Measurements from ENCODE around the gene APEX2.

APEX2 gene

GRCh38 chrX:54999717-55000598, at the start of gene APEX2:
Gene APEX2 (plus strand): TSS chrX:55000363. CDS start chrX:55000423, 60 bp downstream.
- H3K4me3 ChIP-seq (ENCODE audit: severe bottlenecking), result peak within 1 kb of the TSS; percentile 47
- H3K27ac ChIP-seq (ENCODE audit: poor library complexity, severe bottlenecking), result peak within 1 kb of the TSS; percentile 78
- ATAC-seq (ENCODE audit: low read depth), result peak; percentile 95
- peaks cover 30% of the 10 kb centered on the region for H3K36me3 ChIP-seq (ENCODE audit: low read depth)
- DNase-seq (ENCODE audit: low spot score), result peak; percentile 88
- H3K27me3 ChIP-seq (ENCODE audit: insufficient read depth, poor library complexity, severe bottlenecking), result no peaks in the 10 kb centered on the region
- no peak for TF ChIP-seq CTCF (IDR thresholded peaks at IDR 0.05; ENCODE audit: poor library complexity, severe bottlenecking)
- no peaks in the 10 kb centered on the region for H3K9me3 ChIP-seq (ENCODE audit: severe bottlenecking)
- H3K4me1 ChIP-seq (ENCODE audit: insufficient read depth, poor library complexity, severe bottlenecking), result peaks cover 5% of the 10 kb centered on the region

- Histone ChIP-seq H3K36me3 (ENCODE audit: low read depth) (no peaks in the 10 kb centered on the region), H3K27me3 (ENCODE audit: insufficient read depth, poor library complexity, severe bottlenecking) (no peaks in the 10 kb centered on the region), H3K9me3 (ENCODE audit: severe bottlenecking) (no peaks in the 10 kb centered on the region), H3K4me1 (ENCODE audit: insufficient read depth, poor library complexity, severe bottlenecking) (no peaks in the 10 kb centered on the region), H3K27ac (ENCODE audit: poor library complexity, severe bottlenecking) (no peak overlapping the region), H3K4me3 (ENCODE audit: severe bottlenecking) (no peak overlapping the region)
- ATAC-seq (ENCODE audit: low read depth) (no peak), DNase-seq (ENCODE audit: low spot score) (no peak)
- TF ChIP-seq CTCF (IDR thresholded peaks at IDR 0.05; ENCODE audit: poor library complexity, severe bottlenecking), result no peak
These were observed 49.3 kb upstream of the APEX2 start for GRCh38 chrX:54950730-54951375.

- no peak for DNase-seq (ENCODE audit: low spot score)
- Histone ChIP-seq H3K4me1 (ENCODE audit: insufficient read depth, poor library complexity, severe bottlenecking) (no peaks in the 10 kb centered on the region), H3K27me3 (ENCODE audit: insufficient read depth, poor library complexity, severe bottlenecking) (no peaks in the 10 kb centered on the region), H3K27ac (ENCODE audit: poor library complexity, severe bottlenecking) (no peak overlapping the region), H3K4me3 (ENCODE audit: severe bottlenecking) (no peak overlapping the region), H3K36me3 (ENCODE audit: low read depth) (no peaks in the 10 kb centered on the region), H3K9me3 (ENCODE audit: severe bottlenecking) (no peaks in the 10 kb centered on the region)
- TF ChIP-seq CTCF (IDR thresholded peaks at IDR 0.05; ENCODE audit: poor library complexity, severe bottlenecking), result no peak
- ATAC-seq (ENCODE audit: low read depth), result no peak
These were observed 38.4 kb upstream of the APEX2 start for GRCh38 chrX:54961750-54962149.

- Histone ChIP-seq H3K4me3 (ENCODE audit: severe bottlenecking) (no peak overlapping the region), H3K27me3 (ENCODE audit: insufficient read depth, poor library complexity, severe bottlenecking) (no peaks in the 10 kb centered on the region), H3K27ac (ENCODE audit: poor library complexity, severe bottlenecking) (no peak overlapping the region), H3K36me3 (ENCODE audit: low read depth) (no peaks in the 10 kb centered on the region), H3K4me1 (ENCODE audit: insufficient read depth, poor library complexity, severe bottlenecking) (no peaks in the 10 kb centered on the region), H3K9me3 (ENCODE audit: severe bottlenecking) (no peaks in the 10 kb centered on the region)
- ATAC-seq (ENCODE audit: low read depth), result no peak
- no peak for TF ChIP-seq CTCF (IDR thresholded peaks at IDR 0.05; ENCODE audit: poor library complexity, severe bottlenecking)
- no peak for DNase-seq (ENCODE audit: low spot score)
These were observed 35.2 kb upstream of the APEX2 start for GRCh38 chrX:54964766-54965497.

All from RWPE2 (cell line).